K562 (cell line): ENCODE measurements around the gene HDAC10. TPM values are rescaled to one million over a fixed set of nuclear protein-coding genes. Genes with fewer than 3 reads are reported as not detected.

Experiments
- ATAC-seq: fragments of 200-7000 bp; cut with Tn5 transposase; 3 replicates; pipeline ENCODE4 v1.9.1; 2020; ENCODE audit warnings: moderate library complexity
- BruUV-seq: library from RNA; stranded (reverse); fragments of 400-500 nt; replicated peaks from 2 replicates; lab custom pipeline; 2021; lab: Mats Ljungman, UMichigan
- CTCF ChIA-PET: fragments of 300-600 bp; formaldehyde crosslinking; extraction: SDS; loops from one replicate; lab custom pipeline; 2021; ENCODE audit warnings: low intra/inter-chr PET ratio; lab: Yijun Ruan, JAX
- POLR2A ChIA-PET: fragments of 300-600, 350-650 bp; sonication (Branson Sonifier 250); formaldehyde crosslinking; extraction: SDS; loops from one replicate; lab custom pipeline; 2021; ENCODE audit warnings: antibody characterized with exemption, inconsistent platforms; lab: Yijun Ruan, JAX
- DNase-seq, 4 experiments: peaks; one replicate each; pipeline versions ENCODE4 v3.0.0 to v3.0.0-alpha.2; 2011 to 2018; ENCODE audit warnings: low spot score in 3 of 4, mixed read lengths in 3 of 4; ENCODE audit errors: extremely low read depth in 1 of 4
- FAIRE-seq: peaks from 2 replicates; lab custom pipeline; 2011; peaks lifted over from hg19 to GRCh38; lab: Jason Lieb, UNC
- H2AFZ ChIP-seq: 2 replicates; pipeline ENCODE4 v1.6.0; 2011; ENCODE audit warnings: low read depth, low read length, control low read depth, inconsistent platforms
- H3K27ac ChIP-seq: fragments of 200-600 bp; 3 replicates; pipeline ENCODE4 v1.8.0; 2011; ENCODE audit warnings: low read depth, mild to moderate bottlenecking, control low read depth, inconsistent platforms, low read length, moderate library complexity, mixed read lengths; ENCODE audit errors: extremely low read depth
- H3K27me3 ChIP-seq, 2 experiments: fragments of 300-600 bp in 1 of 2; 2 replicates in 1 of 2; 3 replicates in 1 of 2; pipeline versions ENCODE4 v1.6.0 to v1.8.0; 2011; ENCODE audit warnings: inconsistent platforms in 2 of 2, low read length in 2 of 2, mild to moderate bottlenecking in 1 of 2, mixed read lengths in 1 of 2, moderate library complexity in 1 of 2; ENCODE audit not compliant: control insufficient read depth in 2 of 2, insufficient read depth in 2 of 2
- H3K36me3 ChIP-seq: fragments of 300-600 bp; 3 replicates; pipeline ENCODE4 v1.8.0; 2011; ENCODE audit warnings: mild to moderate bottlenecking, low read length, inconsistent platforms; ENCODE audit not compliant: control insufficient read depth, insufficient read depth
- H3K4me1 ChIP-seq, 2 experiments: fragments of 200-600 bp in 1 of 2; replicated peaks in 1 of 2; 2 replicates in 1 of 2; 3 replicates in 1 of 2; pipeline versions ENCODE4 v1.5.1 to v1.8.0; 2011; ENCODE audit warnings: inconsistent platforms in 2 of 2, low read length in 2 of 2, mild to moderate bottlenecking in 1 of 2, mixed read lengths in 1 of 2, moderate library complexity in 1 of 2; ENCODE audit not compliant: control insufficient read depth in 2 of 2, insufficient read depth in 2 of 2
- H3K4me2 ChIP-seq: 2 replicates; pipeline ENCODE4 v1.6.1; 2011; ENCODE audit warnings: low read length, control low read depth, inconsistent platforms, mixed read lengths; ENCODE audit not compliant: insufficient read depth
- H3K4me3 ChIP-seq: fragments of 200-600 bp; sonication (generic), shearing (Covaris generic); 2 replicates; pipeline ENCODE4 v1.5.1; 2016; ENCODE audit warnings: control low read depth, inconsistent platforms
- H3K79me2 ChIP-seq: fragments of 200-600 bp; 3 replicates; pipeline ENCODE4 v1.8.0; 2011; ENCODE audit warnings: low read length, inconsistent platforms; ENCODE audit not compliant: control insufficient read depth, insufficient read depth
- H3K9ac ChIP-seq, 2 experiments: 2 replicates each; pipeline versions ENCODE4 v1.6.0 to v1.6.1; 2011; ENCODE audit warnings: low read depth in 2 of 2, low read length in 2 of 2, control low read depth in 1 of 2, inconsistent platforms in 1 of 2, mild to moderate bottlenecking in 1 of 2, mixed read lengths in 1 of 2; ENCODE audit not compliant: insufficient read depth in 1 of 2
- H3K9me1 ChIP-seq: one replicate; pipeline ENCODE4 v1.6.0; 2011; ENCODE audit warnings: inconsistent platforms, mild to moderate bottlenecking, low read length, moderate library complexity; ENCODE audit not compliant: control insufficient read depth, insufficient read depth
- H3K9me3 ChIP-seq: replicated peaks from 2 replicates; pipeline ENCODE4 v1.5.1; 2011; ENCODE audit warnings: low read depth, low read length, inconsistent platforms; ENCODE audit not compliant: control insufficient read depth, insufficient read depth
- H4K20me1 ChIP-seq: replicated peaks from 2 replicates; pipeline ENCODE4 v1.6.1; 2011; ENCODE audit warnings: low read length, inconsistent platforms, mixed read lengths; ENCODE audit not compliant: control insufficient read depth, insufficient read depth
- ATF7 ChIP-seq: fragments of 450-650 bp; IDR thresholded peaks from 2 replicates; pipeline ENCODE4 v1.7.1; 2014; ENCODE audit warnings: mild to moderate bottlenecking, moderate library complexity
- BHLHE40 ChIP-seq: IDR thresholded peaks from 2 replicates; pipeline ENCODE4 v1.6.1; 2011; ENCODE audit warnings: low read length, improper control_type of control experiment
- BRF1 ChIP-seq: IDR thresholded peaks from 3 replicates; pipeline ENCODE4 v1.6.1; 2011; ENCODE audit warnings: borderline replicate concordance, mild to moderate bottlenecking; ENCODE audit not compliant: insufficient read length; ENCODE audit errors: extremely low read depth
- FIP1L1 ChIP-seq: fragments of 200-400 bp; formaldehyde crosslinking; IDR thresholded peaks from 2 replicates; pipeline ENCODE4 v1.6.1; 2018; ENCODE audit warnings: mild to moderate bottlenecking, low read depth, low read length; ENCODE audit not compliant: poor library complexity, severe bottlenecking
- FOXP1 ChIP-seq: sonication (generic); formaldehyde crosslinking; IDR thresholded peaks from 2 replicates; pipeline ENCODE4 v1.8.0; 2022; ENCODE audit warnings: mild to moderate bottlenecking, missing genetic modification reagents
- GABPB2 ChIP-seq: fragments of 250-450 bp; sonication (Bioruptor Pico); conservative IDR thresholded peaks from 2 replicates; pipeline ENCODE4 v1.5.1; 2021; ENCODE audit warnings: mild to moderate bottlenecking
- HOMEZ ChIP-seq: fragments of 250-450 bp; sonication (Bioruptor Pico); IDR thresholded peaks from 2 replicates; pipeline ENCODE4 v1.4.0; 2020; ENCODE audit warnings: mild to moderate bottlenecking, moderate library complexity
- ID3 ChIP-seq, 2 experiments: fragments of 250-450 bp in 1 of 2; fragments of 450-650 bp in 1 of 2; sonication (Bioruptor Pico) in 1 of 2; IDR thresholded peaks; 2 replicates each; pipeline versions ENCODE4 v1.6.1 to v1.8.0; 2016 to 2021; ENCODE audit warnings: mild to moderate bottlenecking in 2 of 2, moderate library complexity in 2 of 2, missing compliant biosample characterization in 1 of 2, missing genetic modification characterization in 1 of 2
- ILK ChIP-seq: fragments of 450-650 bp; IDR thresholded peaks from 2 replicates; pipeline ENCODE4 v1.6.1; 2016; ENCODE audit warnings: missing genetic modification characterization, low read depth, mild to moderate bottlenecking, missing compliant biosample characterization, moderate library complexity, borderline replicate concordance
- PCBP2 ChIP-seq: fragments of 200-400 bp; formaldehyde crosslinking; IDR thresholded peaks from 2 replicates; pipeline ENCODE4 v1.6.1; 2018; ENCODE audit warnings: low read length, low read depth, mild to moderate bottlenecking, moderate library complexity; ENCODE audit not compliant: poor library complexity, severe bottlenecking
- POLR2G ChIP-seq: fragments of 200-400 bp; formaldehyde crosslinking; IDR thresholded peaks from 2 replicates; pipeline ENCODE4 v1.6.1; 2017; ENCODE audit warnings: low read depth, mild to moderate bottlenecking, antibody characterized with exemption, low read length, moderate library complexity
- RBFOX2 ChIP-seq: fragments of 200-400 bp; formaldehyde crosslinking; IDR thresholded peaks from 2 replicates; pipeline ENCODE4 v1.6.1; 2017; ENCODE audit warnings: low read depth, mild to moderate bottlenecking, low read length, moderate library complexity
- SMAD3 ChIP-seq: fragments of 450-650 bp; formaldehyde crosslinking; conservative IDR thresholded peaks from 2 replicates; pipeline ENCODE4 v1.4.0; 2020; ENCODE audit warnings: mild to moderate bottlenecking
- U2AF2 ChIP-seq: fragments of 200-400 bp; formaldehyde crosslinking; optimal IDR thresholded peaks from 2 replicates; pipeline ENCODE3; 2017; ENCODE audit warnings: low read depth, mild to moderate bottlenecking, low read length
- ZNF24 ChIP-seq: fragments of 450-650 bp; IDR thresholded peaks from 2 replicates; pipeline ENCODE4 v1.6.1; 2016
- WGBS: fragments of 100-300 bp; shearing (Covaris generic); methylation state at CpG from one replicate; pipeline ENCODE4 v1.1.6; 2016; ENCODE audit warnings: low coverage, mixed read lengths; ENCODE audit not compliant: insufficient coverage; ENCODE audit errors: missing lambda C conversion rate; 5-methylcytosine and 5-hydroxymethylcytosine counted together
- in situ Hi-C: fragments of 300-500 bp; cut with MboI; formaldehyde crosslinking; loops from 4 replicates; pipeline ENCODE4 v1.15.0; 2018; ENCODE audit warnings: inconsistent platforms, mixed read lengths
- intact Hi-C: fragments of 100-400 bp; cut with micrococcal nuclease; formaldehyde crosslinking; loops from 2 replicates; pipeline ENCODE4 v1.14.2; 2022
- polyA plus RNA-seq, 8 experiments: library from polyadenylated mRNA; depleted of rRNA in 4 of 8; stranded (reverse) in 5 of 8; unstranded in 3 of 8; fragments of >200 nt; fragmentation: Nextera tagmentation in 2 of 8; fragmentation: Illumina TruSeq in 1 of 8; extraction: Ambion mirVana in 2 of 8; extraction: Trizol in 1 of 8; gene quantifications; 2 replicates each; pipeline versions ENCODE4 v1.2.1 to v1.2.3, GENCODE V29; 2011 to 2014; ENCODE audit warnings: inconsistent platforms in 1 of 8, missing spikeins in 1 of 8
- total RNA-seq, 7 experiments: library from RNA; depleted of rRNA in 6 of 7; stranded (reverse); fragments of >200 nt in 6 of 7; fragmentation: Illumina TruSeq in 2 of 7; extraction: Trizol in 2 of 7; gene quantifications; 2 replicates each; pipeline versions ENCODE4 v1.2.1 to v1.2.3, GENCODE V29; 2011 to 2021; ENCODE audit warnings: low replicate concordance in 1 of 7

Gene HDAC10
- total and polyA plus RNA-seq, 9 of the 15 experiments (the other 6 are each of a cell fraction or from before 2014, with no cell fraction given), result 0.10 to 44.2 (median 6.5) TPM

- no peak for TF ChIP-seq HOMEZ
Observed at GRCh38 chr22:50257041-50257440, 6.0 kb upstream of the HDAC10 start (continued).

- ChIA-PET CTCF (no interaction called here), POLR2A (interaction anchor here (0.6 to 1.2 kb wide), 3 partner anchors 11 to 47 kb away, joined by 3 to 4 read pairs (median 3); no protein-coding TSS in a partner anchor)
- H3K9me1 ChIP-seq, result no peaks in the 10 kb centered on the region
- WGBS, result 96% methylated on average over 7 of the region's 12 CpGs
- no peak overlapping the region for H3K9ac ChIP-seq
- FAIRE-seq, result no peak
- no peak for DNase-seq
- H3K79me2 ChIP-seq, result peaks cover 27% of the 10 kb centered on the region
- no TSS peak for BruUV-seq
- intact Hi-C loops (no loop called here), in situ Hi-C loops (no loop called here)
- H2AFZ ChIP-seq, result no peak overlapping the region
- H4K20me1 ChIP-seq, result no peaks in the 10 kb centered on the region
- 0 out of 2 replicates have a peak, but pooled peaks have one; percentile 25 for TF ChIP-seq POLR2G
- TF ChIP-seq PCBP2, result no peak
- no peak for TF ChIP-seq FOXP1 (CRISPR knock-in tag)
- TF ChIP-seq BRF1, result no peak
- no peak for TF ChIP-seq ATF7
- TF ChIP-seq U2AF2, result no peak
- TF ChIP-seq ID3 (CRISPR knock-in tag; IDR thresholded peaks at IDR 0.05), result no peak
- no peak for TF ChIP-seq ID3 (tag; IDR thresholded peaks at IDR 0.05)
- no peak for TF ChIP-seq SMAD3 (CRISPR knock-in tag)
- TF ChIP-seq FIP1L1, result no peak
- no peak for TF ChIP-seq BHLHE40
- no peak for TF ChIP-seq GABPB2 (CRISPR knock-in tag)
- TF ChIP-seq ZNF24, result no peak
- TF ChIP-seq RBFOX2, result peak; percentile 58; the same call in 1 of the 2 replicates
- no peak for TF ChIP-seq ILK (tag)
- no peak overlapping the region for H3K27ac ChIP-seq
- H3K4me2 ChIP-seq, result no peak overlapping the region
- no peaks in the 10 kb centered on the region for H3K9me3 ChIP-seq
- ATAC-seq, result no peak
- H3K27me3 ChIP-seq, result no peaks in the 10 kb centered on the region
- peaks cover 60% of the 10 kb centered on the region; the same call in 1 of the 3 replicates for H3K36me3 ChIP-seq
- H3K4me1 ChIP-seq, result peaks cover 0 to 90% of the 10 kb centered on the region in 2 experiments; a peak in 3 of 5 replicates
- no peak overlapping the region for H3K4me3 ChIP-seq
Observed at GRCh38 chr22:50256258-50256862, 5.3 kb upstream of the HDAC10 start.
